Duodenal mucosa (tissue), 2 donors: ENCODE measurements around the gene LAMB3.

Source experiments
- H3K27ac ChIP-seq: one replicate; pipeline ENCODE4 v1.7.0; 2013; ENCODE audit warnings: low read depth, low read length
- H3K27me3 ChIP-seq, 2 donors: one replicate each; pipeline ENCODE4 v1.7.0; 2013; ENCODE audit warnings: low read length in 2 of 2, control low read depth in 1 of 2; ENCODE audit not compliant: insufficient read depth in 2 of 2, control insufficient read depth in 1 of 2
- H3K36me3 ChIP-seq, 2 donors: one replicate each; pipeline ENCODE4 v1.7.0; 2013; ENCODE audit warnings: low read length in 2 of 2, control low read depth in 1 of 2; ENCODE audit not compliant: insufficient read depth in 2 of 2, control insufficient read depth in 1 of 2
- H3K4me1 ChIP-seq, 2 donors: one replicate each; pipeline ENCODE4 v1.7.0; 2013; ENCODE audit warnings: low read length in 2 of 2, control low read depth in 1 of 2; ENCODE audit not compliant: insufficient read depth in 2 of 2, control insufficient read depth in 1 of 2
- H3K4me3 ChIP-seq, 2 donors: one replicate each; pipeline ENCODE4 v1.7.0; 2013; ENCODE audit warnings: low read length in 2 of 2, low read depth in 1 of 2
- H3K9ac ChIP-seq, 2 donors: one replicate each; pipeline ENCODE4 v1.7.0; 2013; ENCODE audit warnings: low read length in 2 of 2, low read depth in 1 of 2
- H3K9me3 ChIP-seq, 2 donors: one replicate each; pipeline ENCODE4 v1.7.0; 2013; ENCODE audit warnings: low read length in 2 of 2, control low read depth in 1 of 2; ENCODE audit not compliant: control insufficient read depth in 1 of 2

Gene LAMB3

GRCh38 chr1:209565759-209566678 lies 86.2 kb downstream of the LAMB3 start:
- no peak overlapping the region for H3K9ac ChIP-seq
- no peak overlapping the region for H3K27ac ChIP-seq
- H3K9me3 ChIP-seq, result no peaks in the 10 kb centered on the region
- H3K4me3 ChIP-seq, result no peak overlapping the region
- H3K36me3 ChIP-seq, result no peaks in the 10 kb centered on the region
- peaks cover 12 to 17% of the 10 kb centered on the region in 2 donors for H3K27me3 ChIP-seq
- peaks cover 0 to 4% of the 10 kb centered on the region in 2 donors for H3K4me1 ChIP-seq
